Muscle layer of duodenum (tissue), 2 donors: Measurements from ENCODE around the gene ESX1.

Experiments
- H3K27ac ChIP-seq: one replicate; pipeline ENCODE4 v1.7.0; 2013; ENCODE audit warnings: mild to moderate bottlenecking, low read length
- H3K27me3 ChIP-seq: one replicate; pipeline ENCODE4 v1.7.0; 2013; ENCODE audit warnings: low read depth, mild to moderate bottlenecking, control low read depth, low read length
- H3K36me3 ChIP-seq, 2 donors: one replicate each; pipeline ENCODE4 v1.7.0; 2013; ENCODE audit warnings: low read length in 2 of 2, control low read depth in 1 of 2, mild to moderate bottlenecking in 1 of 2; ENCODE audit not compliant: insufficient read depth in 2 of 2, control insufficient read depth in 1 of 2
- H3K4me1 ChIP-seq, 2 donors: one replicate each; pipeline ENCODE4 v1.7.0; 2013; ENCODE audit warnings: low read length in 2 of 2, mild to moderate bottlenecking in 2 of 2, control low read depth in 1 of 2, moderate library complexity in 1 of 2; ENCODE audit not compliant: insufficient read depth in 2 of 2, control insufficient read depth in 1 of 2
- H3K4me3 ChIP-seq, 2 donors: one replicate each; pipeline ENCODE4 v1.7.0; 2013; ENCODE audit warnings: low read length in 2 of 2, low read depth in 1 of 2, mild to moderate bottlenecking in 1 of 2
- H3K9me3 ChIP-seq, 2 donors: one replicate each; pipeline ENCODE4 v1.7.0; 2013; ENCODE audit warnings: low read length in 2 of 2, control low read depth in 1 of 2, mild to moderate bottlenecking in 1 of 2; ENCODE audit not compliant: control insufficient read depth in 1 of 2
- donor health status: healthy.

Gene ESX1

GRCh38 chrX:104254442-104255115 is at the start of gene ESX1:
Gene ESX1 (minus strand): TSS chrX:104254933. CDS start chrX:104254849, 84 bp downstream.
- Histone ChIP-seq H3K27me3 (peaks cover 7% of the 10 kb centered on the region), H3K36me3 (no peaks in the 10 kb centered on the region), H3K4me3 (peak within 1 kb of the TSS in 1 of 2 donors; percentile 50), H3K27ac (no peak within 1 kb of the TSS), H3K4me1 (peaks cover 0 to 16% of the 10 kb centered on the region in 2 donors), H3K9me3 (no peaks in the 10 kb centered on the region)

- Histone ChIP-seq H3K4me3 (no peak overlapping the region), H3K27ac (no peak overlapping the region), H3K9me3 (no peaks in the 10 kb centered on the region), H3K36me3 (no peaks in the 10 kb centered on the region), H3K4me1 (no peaks in the 10 kb centered on the region), H3K27me3 (no peaks in the 10 kb centered on the region)
Observed at GRCh38 chrX:104295636-104296035, 40.9 kb upstream of the ESX1 start.

DNA sequence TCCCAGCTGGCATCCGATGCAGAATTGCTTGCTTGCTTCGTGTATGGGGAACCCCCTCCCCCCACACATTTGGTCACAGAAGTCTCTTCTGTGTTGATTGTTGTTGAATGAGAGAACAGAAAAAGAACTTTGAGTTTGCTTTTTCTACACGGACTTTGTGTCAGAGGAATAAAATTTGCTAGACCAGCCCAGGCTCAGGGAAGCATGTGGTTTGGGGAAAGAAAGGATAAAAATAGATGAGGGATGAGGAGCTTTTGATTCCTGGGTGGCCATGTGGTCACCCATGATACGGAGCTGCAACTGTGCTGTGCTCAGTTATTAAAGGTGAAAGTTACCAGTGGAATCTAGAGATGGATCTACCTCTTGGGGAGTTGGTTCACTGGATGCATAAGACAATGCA is 34.2 kb upstream of the ESX1 start:
- no peaks in the 10 kb centered on the region for H3K9me3 ChIP-seq
- H3K4me3 ChIP-seq, result no peak overlapping the region
- H3K4me1 ChIP-seq, result no peaks in the 10 kb centered on the region
- H3K36me3 ChIP-seq, result no peaks in the 10 kb centered on the region
- H3K27ac ChIP-seq, result no peak overlapping the region
- no peaks in the 10 kb centered on the region for H3K27me3 ChIP-seq

- no peaks in the 10 kb centered on the region for H3K27me3 ChIP-seq
- no peaks in the 10 kb centered on the region for H3K36me3 ChIP-seq
- H3K9me3 ChIP-seq, result no peaks in the 10 kb centered on the region
- H3K27ac ChIP-seq, result no peak overlapping the region
- no peaks in the 10 kb centered on the region for H3K4me1 ChIP-seq
- H3K4me3 ChIP-seq, result no peak overlapping the region
Observed at GRCh38 chrX:104288269-104288668, 33.5 kb upstream of the ESX1 start.

- Histone ChIP-seq H3K9me3 (no peaks in the 10 kb centered on the region), H3K27me3 (no peaks in the 10 kb centered on the region), H3K4me3 (no peak overlapping the region), H3K27ac (no peak overlapping the region), H3K4me1 (no peaks in the 10 kb centered on the region), H3K36me3 (no peaks in the 10 kb centered on the region)
Observed at GRCh38 chrX:104285201-104285600, 30.5 kb upstream of the ESX1 start.

DNA sequence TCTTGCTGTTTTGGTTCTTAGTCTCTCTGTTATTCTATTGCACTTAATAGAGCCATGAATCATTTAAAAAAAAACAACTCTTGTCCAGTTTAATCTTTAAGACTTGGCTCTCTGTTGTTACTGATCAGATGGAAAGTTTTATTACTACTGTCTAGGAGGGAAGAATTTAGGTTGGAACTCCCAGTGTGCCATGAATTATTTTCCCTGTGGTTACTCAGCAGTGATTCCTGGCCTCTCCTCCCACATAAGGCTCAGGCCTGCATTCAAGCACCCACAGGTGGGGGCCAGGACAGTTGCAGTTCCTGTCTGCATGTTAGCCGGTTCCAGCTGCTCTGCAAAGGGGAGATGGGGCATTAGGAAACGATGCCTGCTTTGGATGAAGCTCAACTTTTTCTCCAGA is 29.8 kb upstream of the ESX1 start:
- no peak overlapping the region for H3K4me3 ChIP-seq
- no peaks in the 10 kb centered on the region for H3K9me3 ChIP-seq
- no peaks in the 10 kb centered on the region for H3K27me3 ChIP-seq
- no peaks in the 10 kb centered on the region for H3K36me3 ChIP-seq
- no peaks in the 10 kb centered on the region for H3K4me1 ChIP-seq
- no peak overlapping the region for H3K27ac ChIP-seq

GRCh38 chrX:104282166-104282725 is 27.5 kb upstream of the ESX1 start:
- no peak overlapping the region for H3K4me3 ChIP-seq
- H3K27me3 ChIP-seq, result no peaks in the 10 kb centered on the region
- no peaks in the 10 kb centered on the region for H3K4me1 ChIP-seq
- no peaks in the 10 kb centered on the region for H3K36me3 ChIP-seq
- H3K27ac ChIP-seq, result no peak overlapping the region
- no peaks in the 10 kb centered on the region for H3K9me3 ChIP-seq

DNA sequence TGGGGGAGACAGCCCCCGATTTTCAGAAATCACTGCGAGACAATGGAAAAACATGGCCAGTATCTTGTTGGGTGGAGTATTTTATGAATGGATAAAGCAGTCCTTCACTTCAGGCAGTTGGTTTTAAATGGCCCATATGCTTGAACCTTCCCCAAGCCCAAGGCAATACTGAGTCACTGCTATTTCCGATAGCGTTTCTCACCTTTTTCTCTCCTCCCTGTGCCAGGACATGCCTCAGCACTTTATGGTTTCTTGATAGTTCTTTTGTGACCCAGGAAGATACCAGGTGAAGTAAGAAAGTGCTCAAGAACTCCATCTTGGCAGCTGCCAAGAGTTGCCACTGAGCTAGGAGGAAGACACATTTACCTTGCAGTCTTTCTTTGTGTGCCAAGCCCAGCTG is 26.8 kb upstream of the ESX1 start:
- Histone ChIP-seq H3K27ac (no peak overlapping the region), H3K36me3 (no peaks in the 10 kb centered on the region), H3K9me3 (no peaks in the 10 kb centered on the region), H3K27me3 (no peaks in the 10 kb centered on the region), H3K4me1 (no peaks in the 10 kb centered on the region), H3K4me3 (no peak overlapping the region)

- H3K27me3 ChIP-seq, result no peaks in the 10 kb centered on the region
- H3K4me3 ChIP-seq, result no peak overlapping the region
- H3K36me3 ChIP-seq, result no peaks in the 10 kb centered on the region
- H3K9me3 ChIP-seq, result no peaks in the 10 kb centered on the region
- no peak overlapping the region for H3K27ac ChIP-seq
- H3K4me1 ChIP-seq, result no peaks in the 10 kb centered on the region
Observed at GRCh38 chrX:104280609-104281008, 25.9 kb upstream of the ESX1 start.

GRCh38 chrX:104270916-104271512 is 16.3 kb upstream of the ESX1 start:
- Histone ChIP-seq H3K4me1 (no peaks in the 10 kb centered on the region), H3K4me3 (peak overlapping the region; percentile 37 to 47), H3K36me3 (no peaks in the 10 kb centered on the region), H3K27ac (no peak overlapping the region), H3K27me3 (no peaks in the 10 kb centered on the region), H3K9me3 (no peaks in the 10 kb centered on the region)

DNA sequence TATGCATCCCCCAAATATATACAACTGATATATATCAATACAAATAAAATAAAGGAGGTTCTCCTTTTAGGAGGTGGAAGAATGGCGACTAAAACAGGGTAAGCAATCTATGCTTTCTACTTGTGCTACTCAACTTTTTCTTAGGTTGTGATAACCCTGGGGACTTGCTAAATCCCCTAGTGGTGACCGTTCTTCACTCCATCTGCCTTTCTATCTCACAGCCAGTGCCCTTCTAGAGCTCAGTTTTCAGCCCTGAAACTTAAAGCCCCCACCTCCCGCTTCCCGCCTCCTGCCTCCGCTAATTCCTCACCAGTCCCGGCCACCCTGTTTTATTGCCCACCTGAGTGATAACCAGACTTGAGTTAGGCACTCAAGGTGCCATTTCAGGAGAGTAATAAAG is 15.5 kb upstream of the ESX1 start:
- Histone ChIP-seq H3K4me3 (no peak overlapping the region), H3K4me1 (no peaks in the 10 kb centered on the region), H3K36me3 (no peaks in the 10 kb centered on the region), H3K27ac (no peak overlapping the region), H3K27me3 (no peaks in the 10 kb centered on the region), H3K9me3 (no peaks in the 10 kb centered on the region)
